Pancreas (tissue), 10 donors: ENCODE data around the gene CSMD2. TPM values are rescaled to one million over a fixed set of nuclear protein-coding genes. Genes with fewer than 3 reads are reported as not detected.

Source experiments
- ATAC-seq, 4 donors: fragments of 200-7000 bp; cut with Tn5 transposase; one replicate each; pipeline versions ENCODE4 v1.8.0 to v1.9.1; 2020; ENCODE audit warnings: mild to moderate bottlenecking in 4 of 4, moderate library complexity in 4 of 4
- DNase-seq, 6 donors: peaks; one replicate each; pipeline ENCODE4 v3.0.0-alpha.2; 2020
- FAIRE-seq: peaks from 2 replicates; lab custom pipeline; 2012; peaks lifted over from hg19 to GRCh38; lab: Jason Lieb, UNC
- H3K27ac ChIP-seq, 4 donors: fragments of 200-600 bp; sonication (generic); 1 replicate in 3 of 4; 2 replicates in 1 of 4; pipeline versions ENCODE4 v1.5.0 to v1.8.0; 2020
- H3K27me3 ChIP-seq, 4 donors: fragments of 200-600 bp; one replicate each; pipeline ENCODE4 v1.8.0; 2021
- H3K36me3 ChIP-seq, 3 donors: fragments of 200-600 bp; sonication (generic) in 1 of 3; one replicate each; pipeline versions ENCODE4 v1.5.0 to v1.8.0; 2020 to 2021
- H3K4me1 ChIP-seq, 3 donors: fragments of 200-600 bp; one replicate each; pipeline ENCODE4 v1.8.0; 2021
- H3K4me3 ChIP-seq, 4 donors: fragments of 200-600 bp; sonication (generic) in 2 of 4; one replicate each; pipeline versions ENCODE4 v1.5.0 to v1.8.0; 2020 to 2021
- H3K9me3 ChIP-seq, 4 donors: fragments of 200-600 bp; one replicate each; pipeline ENCODE4 v1.8.0; 2021
- WGBS, 2 donors: extraction: QIAGEN DNeasy Blood & Tissue Kit; methylation state at CpG; one replicate each; pipeline ENCODE4 v1.1.7; 2013; 5-methylcytosine and 5-hydroxymethylcytosine counted together
- intact Hi-C, 3 donors: fragments of 100-400 bp; cut with DNase I; formaldehyde crosslinking; loops; one replicate each; pipeline versions ENCODE4 v1.11.1 to v1.14.2; 2022
- polyA plus RNA-seq, 2 donors: library from polyadenylated mRNA; stranded (reverse); fragments of 200-250 nt; gene quantifications; one replicate each; pipeline ENCODE4 v1.2.3, GENCODE V29; 2013
- total RNA-seq, 6 donors: library from RNA; stranded (reverse); fragmentation: NEBNext Ultra II Directional in 4 of 6; extraction: Animal tissue kit (Norgen Biotek cat#: 25700) in 4 of 6; gene quantifications; one replicate each; pipeline versions ENCODE4 v1.2.1 to v1.2.4, GENCODE V29; 2021 to 2023
- TF ChIP-seq, protein P1 (sequence below), 4 donors: fragments of 200-600 bp; sonication (generic) in 3 of 4; IDR thresholded peaks; one replicate each; pipeline versions ENCODE4 v1.5.0 to v1.8.0; 2021; ENCODE audit warnings: antibody characterized with exemption in 4 of 4
- donor health status: healthy with polysubstance abuse.
- donor health status: DM: no; HTN: no; CAD: no; lungs with moderate emphysema.
- donor health status: DM: no; HTN: no; CAD: no.
- donor health status: control.
- donor health status: control.
- donor health status: Bipolar disorder and iron deficiency.
- donor health status: DM: yes; HTN: yes; CAD: no.
- donor health status: DM: no; HTN: no; CAD: no.
- donor health status: DM: no; HTN: no; CAD: no.
- donor health status: DM: yes; HTN: yes; CAD: no.

CSMD2 gene
- total and polyA plus RNA-seq, 8 donors: 0.04 to 2.0 (median 0.36) TPM

DNA sequence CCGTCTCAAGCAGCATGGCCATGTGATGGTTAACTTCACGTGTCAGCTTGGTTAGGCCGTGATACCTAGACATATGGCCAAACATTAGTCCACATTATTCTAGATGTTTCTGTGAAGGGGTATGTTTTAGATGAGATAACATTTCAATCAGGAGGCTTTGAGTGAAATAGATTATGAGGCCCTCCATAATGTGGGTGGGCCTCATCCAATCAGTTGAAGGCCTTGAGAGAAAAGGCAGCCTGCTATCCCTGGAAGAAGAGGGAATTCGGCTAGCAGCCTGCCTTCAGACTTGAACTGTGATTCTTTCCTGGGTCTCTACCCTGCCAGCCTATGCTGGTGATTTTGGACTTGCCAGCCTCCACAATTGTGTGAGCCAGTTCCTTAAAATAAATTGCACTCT lies 602.5 kb downstream of the CSMD2 start:
- H3K4me1 ChIP-seq: peaks cover 0 to 7% (median 0%) of the 10 kb centered on the region in 3 donors
- 87 to 93% methylated on average over 4 of the region's 4 CpGs for WGBS, 2 donors
- ATAC-seq (no peak), DNase-seq (no peak), FAIRE-seq (no peak)
- no peaks in the 10 kb centered on the region for H3K27me3 ChIP-seq
- intact Hi-C loops: no loop called here
- TF ChIP-seq, protein P1, sequence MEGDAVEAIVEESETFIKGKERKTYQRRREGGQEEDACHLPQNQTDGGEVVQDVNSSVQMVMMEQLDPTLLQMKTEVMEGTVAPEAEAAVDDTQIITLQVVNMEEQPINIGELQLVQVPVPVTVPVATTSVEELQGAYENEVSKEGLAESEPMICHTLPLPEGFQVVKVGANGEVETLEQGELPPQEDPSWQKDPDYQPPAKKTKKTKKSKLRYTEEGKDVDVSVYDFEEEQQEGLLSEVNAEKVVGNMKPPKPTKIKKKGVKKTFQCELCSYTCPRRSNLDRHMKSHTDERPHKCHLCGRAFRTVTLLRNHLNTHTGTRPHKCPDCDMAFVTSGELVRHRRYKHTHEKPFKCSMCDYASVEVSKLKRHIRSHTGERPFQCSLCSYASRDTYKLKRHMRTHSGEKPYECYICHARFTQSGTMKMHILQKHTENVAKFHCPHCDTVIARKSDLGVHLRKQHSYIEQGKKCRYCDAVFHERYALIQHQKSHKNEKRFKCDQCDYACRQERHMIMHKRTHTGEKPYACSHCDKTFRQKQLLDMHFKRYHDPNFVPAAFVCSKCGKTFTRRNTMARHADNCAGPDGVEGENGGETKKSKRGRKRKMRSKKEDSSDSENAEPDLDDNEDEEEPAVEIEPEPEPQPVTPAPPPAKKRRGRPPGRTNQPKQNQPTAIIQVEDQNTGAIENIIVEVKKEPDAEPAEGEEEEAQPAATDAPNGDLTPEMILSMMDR (IDR thresholded peaks at IDR 0.05): no peak
- H3K36me3 ChIP-seq: no peaks in the 10 kb centered on the region
- H3K4me3 ChIP-seq: no peak overlapping the region
- no peak overlapping the region for H3K27ac ChIP-seq
- H3K9me3 ChIP-seq: no peaks in the 10 kb centered on the region

DNA sequence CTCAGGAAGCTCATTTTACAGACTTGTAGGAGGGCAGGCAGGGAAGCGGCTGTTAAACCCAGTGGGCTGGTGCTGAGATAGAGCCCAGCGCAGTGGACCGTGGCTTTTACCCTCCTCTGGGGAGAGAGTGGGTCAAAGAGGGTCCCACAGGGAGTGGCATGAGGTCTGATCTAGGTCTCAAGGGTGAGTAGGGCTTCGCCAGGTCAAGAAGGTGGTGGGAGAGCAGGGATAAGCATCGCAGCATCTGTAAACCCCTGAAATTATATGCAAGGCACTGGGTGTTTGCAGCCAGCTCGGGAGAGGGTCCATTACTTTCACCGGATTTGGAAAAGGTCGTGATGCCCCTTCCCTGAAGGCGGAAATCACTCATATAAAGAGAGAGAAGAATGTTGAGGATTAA lies 603.5 kb downstream of the CSMD2 start:
- ATAC-seq (no peak), FAIRE-seq (no peak), DNase-seq (no peak)
- no peaks in the 10 kb centered on the region for H3K36me3 ChIP-seq
- no peaks in the 10 kb centered on the region for H3K9me3 ChIP-seq
- H3K27me3 ChIP-seq: no peaks in the 10 kb centered on the region
- peaks cover 0 to 7% (median 0%) of the 10 kb centered on the region in 3 donors for H3K4me1 ChIP-seq
- no peak overlapping the region for H3K27ac ChIP-seq
- WGBS, 2 donors: 85 to 95% methylated on average over 9 of the region's 9 CpGs
- TF ChIP-seq, protein P1 (IDR thresholded peaks at IDR 0.05): no peak
- intact Hi-C loops: no loop called here
- no peak overlapping the region for H3K4me3 ChIP-seq

DNA sequence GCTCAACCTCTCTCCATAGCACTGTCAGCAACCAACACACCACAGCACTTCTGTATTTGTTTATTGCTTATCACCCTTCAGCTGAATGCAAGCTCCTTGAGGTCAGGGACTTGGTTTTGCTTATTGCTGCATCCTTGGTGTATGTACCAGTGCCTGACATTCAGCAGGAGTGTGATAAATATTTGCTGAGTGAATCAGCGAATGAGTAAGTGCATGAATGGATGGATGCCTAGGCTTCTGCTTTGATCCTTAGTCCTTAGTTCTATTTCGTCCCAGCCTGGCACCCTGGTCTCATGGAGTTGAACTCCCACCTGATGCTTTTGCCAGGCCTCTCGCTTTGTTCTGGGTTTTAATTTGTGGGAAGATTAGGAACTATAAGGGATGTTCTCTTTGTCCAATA lies 604.4 kb downstream of the CSMD2 start:
- no peak for FAIRE-seq
- TF ChIP-seq, protein P1 (IDR thresholded peaks at IDR 0.05): no peak
- WGBS, 2 donors: 93 to 95% methylated on average over 3 of the region's 3 CpGs
- H3K36me3 ChIP-seq: no peaks in the 10 kb centered on the region
- ATAC-seq: no peak
- H3K27ac ChIP-seq: no peak overlapping the region
- peaks cover 0 to 7% (median 0%) of the 10 kb centered on the region in 3 donors for H3K4me1 ChIP-seq
- H3K9me3 ChIP-seq: no peaks in the 10 kb centered on the region
- no peaks in the 10 kb centered on the region for H3K27me3 ChIP-seq
- no peak overlapping the region for H3K4me3 ChIP-seq
- no peak for DNase-seq
- intact Hi-C loops: no loop called here

DNA sequence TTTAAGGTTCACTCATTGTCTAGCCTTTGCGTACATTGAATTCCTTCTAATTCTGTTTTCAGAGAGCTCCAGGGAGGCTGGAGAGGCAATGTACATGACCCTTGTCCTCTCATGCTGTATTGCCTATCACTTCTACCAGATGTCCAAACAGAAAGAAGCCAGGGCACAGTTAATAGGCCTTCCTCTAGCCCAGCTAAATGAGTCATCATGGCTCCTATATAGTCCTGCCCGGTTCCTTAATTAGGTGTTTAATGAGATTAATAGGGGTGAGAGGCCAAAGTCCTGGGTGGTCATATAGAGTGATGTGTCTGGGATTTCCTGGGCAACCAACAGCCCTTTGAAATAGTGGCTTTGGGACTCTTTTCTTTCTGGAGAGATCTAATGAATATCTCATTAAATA lies 616.3 kb downstream of the CSMD2 start:
- intact Hi-C loops: no loop called here

DNA sequence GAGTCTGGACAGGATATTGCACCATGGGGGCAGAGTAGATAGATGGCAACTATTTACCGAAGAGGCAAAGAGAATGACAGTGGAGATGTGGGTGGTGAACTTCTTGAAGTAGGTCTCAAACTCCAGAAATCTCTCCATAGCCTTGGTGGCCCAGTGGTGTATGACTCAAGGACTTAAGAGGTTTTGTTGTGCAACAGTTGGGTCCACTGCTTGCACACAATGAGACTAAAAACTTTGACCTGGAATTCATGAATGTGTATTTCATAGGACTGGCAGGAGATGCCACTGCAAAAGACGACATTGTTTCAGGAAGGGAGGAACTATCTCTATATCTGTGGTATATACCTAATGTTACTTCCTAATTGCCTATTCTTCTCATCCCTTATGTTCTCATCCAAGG lies 616.7 kb downstream of the CSMD2 start:
- Histone ChIP-seq H3K4me3 (no peak overlapping the region), H3K4me1 (no peaks in the 10 kb centered on the region), H3K36me3 (no peaks in the 10 kb centered on the region), H3K9me3 (no peaks in the 10 kb centered on the region), H3K27ac (no peak overlapping the region), H3K27me3 (no peaks in the 10 kb centered on the region)
- TF ChIP-seq, protein P1 (IDR thresholded peaks at IDR 0.05): no peak
- DNase-seq (no peak), ATAC-seq (no peak), FAIRE-seq (no peak)
- intact Hi-C loops: no loop called here
- WGBS, 2 donors: 79 to 84% methylated on average over 2 of the region's 2 CpGs

More for the DNA sequence above, 616.3 kb downstream of the CSMD2 start:
- no peaks in the 10 kb centered on the region for H3K27me3 ChIP-seq
- H3K27ac ChIP-seq: no peak overlapping the region
- ATAC-seq (no peak), FAIRE-seq (no peak), DNase-seq (no peak)
- H3K4me1 ChIP-seq: no peaks in the 10 kb centered on the region
- TF ChIP-seq, protein P1 (IDR thresholded peaks at IDR 0.05): no peak
- H3K9me3 ChIP-seq: no peaks in the 10 kb centered on the region
- no peaks in the 10 kb centered on the region for H3K36me3 ChIP-seq
- H3K4me3 ChIP-seq: no peak overlapping the region
- WGBS, 2 donors: 82 to 86% methylated on average over 2 of the region's 2 CpGs
